Glutamatergic neuron (in vitro differentiated cells): Measurements from ENCODE around the gene MMP21. TPM values are rescaled to one million over a fixed set of nuclear protein-coding genes. Genes with fewer than 3 reads are reported as not detected.

Experiments used
- DNase-seq: peaks from one replicate; pipeline ENCODE4 v3.0.0; 2022
- H3K27ac Mint-ChIP-seq: one replicate; pipeline ENCODE4 v1.8.0; 2020; ENCODE audit warnings: mild to moderate bottlenecking, mixed read lengths, inconsistent platforms; ENCODE audit not compliant: unreplicated experiment
- H3K27me3 Mint-ChIP-seq: one replicate; pipeline ENCODE4 v1.8.0; 2020; ENCODE audit warnings: mild to moderate bottlenecking, moderate library complexity, mixed read lengths, inconsistent platforms; ENCODE audit not compliant: unreplicated experiment
- H3K36me3 Mint-ChIP-seq: one replicate; pipeline ENCODE4 v1.8.0; 2020; ENCODE audit warnings: mild to moderate bottlenecking, mixed read lengths, inconsistent platforms; ENCODE audit not compliant: unreplicated experiment
- H3K4me1 Mint-ChIP-seq: one replicate; pipeline ENCODE4 v1.8.0; 2020; ENCODE audit warnings: mild to moderate bottlenecking, low read depth, mixed read lengths, inconsistent platforms; ENCODE audit not compliant: unreplicated experiment
- H3K4me3 Mint-ChIP-seq: one replicate; pipeline ENCODE4 v1.8.0; 2020; ENCODE audit warnings: mild to moderate bottlenecking, mixed read lengths, inconsistent platforms; ENCODE audit not compliant: unreplicated experiment
- H3K9me3 Mint-ChIP-seq: one replicate; pipeline ENCODE4 v1.8.0; 2020; ENCODE audit warnings: mild to moderate bottlenecking, moderate library complexity, mixed read lengths, inconsistent platforms; ENCODE audit not compliant: unreplicated experiment
- total RNA-seq: library from RNA; stranded (reverse); fragmentation: NEBNext Ultra II Directional; extraction: Animal tissue kit (Norgen Biotek cat#: 25700); gene quantifications from one replicate; pipeline ENCODE4 v1.2.1, GENCODE V29; 2021; ENCODE audit not compliant: unreplicated experiment
- TF ChIP-seq, protein P1 (sequence below): fragments of 200-600 bp; sonication (generic); IDR thresholded peaks from one replicate; pipeline ENCODE4 v1.5.0; 2021; ENCODE audit not compliant: partially characterized antibody, unreplicated experiment

The MMP21 gene
- total RNA-seq, 1 donor from 2014 or later: not detected

DNA sequence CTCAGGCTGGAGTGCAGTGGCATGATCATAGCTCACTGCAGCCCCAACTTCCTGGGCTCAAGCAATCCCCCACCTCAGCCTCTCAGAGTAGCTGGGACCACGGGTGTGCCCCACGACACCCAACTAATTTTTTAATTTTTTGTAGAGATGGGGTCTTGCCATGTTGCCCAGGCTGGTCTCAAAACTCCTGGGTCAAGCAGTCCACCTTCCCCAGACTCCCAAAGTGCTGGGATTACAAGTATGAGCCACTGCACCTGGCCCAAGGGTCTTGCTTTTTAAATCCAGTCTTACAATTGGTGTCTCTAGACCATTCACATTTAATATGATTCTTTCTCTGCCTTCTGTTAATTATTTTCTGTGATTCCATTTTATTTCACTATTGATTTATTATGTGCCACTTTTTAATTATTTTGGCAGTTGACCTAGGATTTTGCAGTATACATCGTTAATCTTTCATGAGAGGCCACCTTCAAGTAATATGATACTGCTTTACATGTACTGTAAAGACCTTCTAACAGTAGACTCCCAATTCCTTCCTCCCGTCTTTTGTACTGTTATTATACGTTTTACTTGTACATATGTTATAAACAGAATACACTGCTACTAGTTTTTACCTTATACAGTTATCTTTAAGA is 18.7 kb downstream of the MMP21 start:
- DNase-seq: no peak
- Mint-ChIP-seq H3K4me3 (no peak overlapping the region), H3K4me1 (peaks cover 23% of the 10 kb centered on the region), H3K9me3 (peaks cover 4% of the 10 kb centered on the region), H3K27ac (no peak overlapping the region), H3K27me3 (peaks cover 1% of the 10 kb centered on the region), H3K36me3 (no peaks in the 10 kb centered on the region)
- TF ChIP-seq, protein P1, sequence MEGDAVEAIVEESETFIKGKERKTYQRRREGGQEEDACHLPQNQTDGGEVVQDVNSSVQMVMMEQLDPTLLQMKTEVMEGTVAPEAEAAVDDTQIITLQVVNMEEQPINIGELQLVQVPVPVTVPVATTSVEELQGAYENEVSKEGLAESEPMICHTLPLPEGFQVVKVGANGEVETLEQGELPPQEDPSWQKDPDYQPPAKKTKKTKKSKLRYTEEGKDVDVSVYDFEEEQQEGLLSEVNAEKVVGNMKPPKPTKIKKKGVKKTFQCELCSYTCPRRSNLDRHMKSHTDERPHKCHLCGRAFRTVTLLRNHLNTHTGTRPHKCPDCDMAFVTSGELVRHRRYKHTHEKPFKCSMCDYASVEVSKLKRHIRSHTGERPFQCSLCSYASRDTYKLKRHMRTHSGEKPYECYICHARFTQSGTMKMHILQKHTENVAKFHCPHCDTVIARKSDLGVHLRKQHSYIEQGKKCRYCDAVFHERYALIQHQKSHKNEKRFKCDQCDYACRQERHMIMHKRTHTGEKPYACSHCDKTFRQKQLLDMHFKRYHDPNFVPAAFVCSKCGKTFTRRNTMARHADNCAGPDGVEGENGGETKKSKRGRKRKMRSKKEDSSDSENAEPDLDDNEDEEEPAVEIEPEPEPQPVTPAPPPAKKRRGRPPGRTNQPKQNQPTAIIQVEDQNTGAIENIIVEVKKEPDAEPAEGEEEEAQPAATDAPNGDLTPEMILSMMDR: no peak

- Mint-ChIP-seq H3K36me3 (no peaks in the 10 kb centered on the region), H3K4me1 (peaks cover 15% of the 10 kb centered on the region), H3K27me3 (no peaks in the 10 kb centered on the region), H3K4me3 (no peak overlapping the region), H3K9me3 (peaks cover 4% of the 10 kb centered on the region), H3K27ac (no peak overlapping the region)
- no peak for DNase-seq
- TF ChIP-seq, protein P1: no peak
These were observed 19.4 kb downstream of the MMP21 start for GRCh38 chr10:125756196-125756595.

- H3K4me1 Mint-ChIP-seq: no peaks in the 10 kb centered on the region
- H3K9me3 Mint-ChIP-seq: no peaks in the 10 kb centered on the region
- peaks cover 4% of the 10 kb centered on the region for H3K36me3 Mint-ChIP-seq
- H3K27ac Mint-ChIP-seq: no peak overlapping the region
- H3K4me3 Mint-ChIP-seq: no peak overlapping the region
- no peak for DNase-seq
- H3K27me3 Mint-ChIP-seq: no peaks in the 10 kb centered on the region
- TF ChIP-seq, protein P1: no peak
These were observed 28.2 kb downstream of the MMP21 start for GRCh38 chr10:125747417-125747816.

DNA sequence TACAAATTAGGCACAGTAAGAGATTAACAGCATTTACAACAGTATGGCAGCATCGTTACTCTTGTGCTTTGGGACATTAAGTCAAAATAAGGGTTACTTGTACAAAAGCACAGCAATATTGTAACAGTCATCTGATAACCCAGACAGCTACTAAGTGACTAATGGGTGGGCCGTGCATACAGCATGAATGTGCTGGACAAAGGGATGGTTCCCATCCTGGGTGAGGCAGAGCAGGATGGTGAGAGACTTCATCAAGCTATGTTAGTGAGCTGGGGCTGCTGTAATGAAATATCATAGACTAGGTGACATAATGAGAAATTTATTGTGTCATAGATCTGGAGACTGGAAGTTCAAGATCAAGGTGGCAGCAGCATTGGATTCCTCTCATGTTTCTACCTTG is 30.7 kb downstream of the MMP21 start:
- no peaks in the 10 kb centered on the region for H3K9me3 Mint-ChIP-seq
- no peak overlapping the region for H3K4me3 Mint-ChIP-seq
- DNase-seq: no peak
- H3K27ac Mint-ChIP-seq: no peak overlapping the region
- peaks cover 7% of the 10 kb centered on the region for H3K36me3 Mint-ChIP-seq
- TF ChIP-seq, protein P1: no peak
- no peaks in the 10 kb centered on the region for H3K27me3 Mint-ChIP-seq
- peaks cover 10% of the 10 kb centered on the region for H3K4me1 Mint-ChIP-seq

GRCh38 chr10:125742465-125742864 is 33.2 kb downstream of the MMP21 start:
- no peak overlapping the region for H3K27ac Mint-ChIP-seq
- peaks cover 7% of the 10 kb centered on the region for H3K36me3 Mint-ChIP-seq
- no peak overlapping the region for H3K4me3 Mint-ChIP-seq
- peaks cover 34% of the 10 kb centered on the region for H3K4me1 Mint-ChIP-seq
- no peaks in the 10 kb centered on the region for H3K27me3 Mint-ChIP-seq
- peaks cover 2% of the 10 kb centered on the region for H3K9me3 Mint-ChIP-seq
- TF ChIP-seq, protein P1: no peak
- no peak for DNase-seq
